WERI-Rb-1 (cell line): ENCODE results near the gene NCOA1.
A peak's percentile ranks its signal among the peaks of the same experiment; 100 is the strongest.

Source experiments
- DNase-seq: peaks from one replicate; pipeline ENCODE4 v3.0.0-alpha.2; 2020
- H3K27ac ChIP-seq: fragments of 250-450 bp; sonication (Bioruptor Pico); 2 replicates; pipeline ENCODE4 v1.5.1; 2020; ENCODE audit warnings: mild to moderate bottlenecking, moderate library complexity
- H3K27me3 ChIP-seq: fragments of 250-450 bp; sonication (Bioruptor Pico); 2 replicates; pipeline ENCODE4 v1.5.1; 2021; ENCODE audit warnings: mild to moderate bottlenecking, low read depth, moderate library complexity; ENCODE audit not compliant: insufficient read depth, severe bottlenecking
- H3K36me3 ChIP-seq: fragments of 250-450 bp; sonication (Bioruptor Pico); 2 replicates; pipeline ENCODE4 v1.5.1; 2020; ENCODE audit warnings: mild to moderate bottlenecking, moderate library complexity
- H3K4me3 ChIP-seq: 2 replicates; pipeline ENCODE4 v1.5.1; 2011; ENCODE audit warnings: low read depth, mild to moderate bottlenecking, control low read depth, low read length
- H3K9me3 ChIP-seq: fragments of 250-450 bp; sonication (Bioruptor Pico); 2 replicates; pipeline ENCODE4 v1.5.1; 2021; ENCODE audit warnings: mild to moderate bottlenecking, moderate library complexity; ENCODE audit not compliant: severe bottlenecking
- CTCF ChIP-seq: IDR thresholded peaks from 2 replicates; pipeline ENCODE4 v1.5.1; 2011; ENCODE audit warnings: low read depth, mild to moderate bottlenecking, control low read depth, inconsistent platforms, low read length

NCOA1 gene

GRCh38 chr2:24712296-24712695 is 221.2 kb downstream of the NCOA1 start:
- H3K27ac ChIP-seq = no peak overlapping the region
- TF ChIP-seq CTCF = no peak
- no peaks in the 10 kb centered on the region for H3K9me3 ChIP-seq

GRCh38 chr2:24717263-24717951 is 226.4 kb downstream of the NCOA1 start:
- no peak for DNase-seq
- peaks cover 7% of the 10 kb centered on the region for H3K36me3 ChIP-seq
- no peaks in the 10 kb centered on the region for H3K27me3 ChIP-seq
- TF ChIP-seq CTCF = no peak
- H3K4me3 ChIP-seq = no peak overlapping the region
- no peak overlapping the region for H3K27ac ChIP-seq
- no peaks in the 10 kb centered on the region for H3K9me3 ChIP-seq

More at GRCh38 chr2:24712296-24712695, 221.2 kb downstream of the NCOA1 start:
- Histone ChIP-seq H3K4me3 (no peak overlapping the region), H3K36me3 (peaks cover 24% of the 10 kb centered on the region), H3K27me3 (no peaks in the 10 kb centered on the region)
- no peak for DNase-seq

- Histone ChIP-seq H3K4me3 (no peak overlapping the region), H3K27ac (no peak overlapping the region), H3K27me3 (no peaks in the 10 kb centered on the region), H3K36me3 (no peaks in the 10 kb centered on the region; the same call in none of the 2 replicates), H3K9me3 (no peaks in the 10 kb centered on the region)
- DNase-seq = no peak
- TF ChIP-seq CTCF = no peak
Observed at GRCh38 chr2:24720310-24720709, 229.3 kb downstream of the NCOA1 start.

- TF ChIP-seq CTCF = no peak
- no peaks in the 10 kb centered on the region for H3K9me3 ChIP-seq
- H3K36me3 ChIP-seq = no peaks in the 10 kb centered on the region; the same call in none of the 2 replicates
- peak; percentile 37 for DNase-seq
- no peak overlapping the region for H3K4me3 ChIP-seq
- H3K27me3 ChIP-seq = no peaks in the 10 kb centered on the region
- no peak overlapping the region for H3K27ac ChIP-seq
Observed at GRCh38 chr2:24721470-24721869, 230.4 kb downstream of the NCOA1 start.

- no peak for DNase-seq
- Histone ChIP-seq H3K27me3 (no peaks in the 10 kb centered on the region), H3K36me3 (peaks cover 1% of the 10 kb centered on the region; the same call in 1 of the 2 replicates), H3K9me3 (no peaks in the 10 kb centered on the region), H3K27ac (no peak overlapping the region), H3K4me3 (no peak overlapping the region)
- TF ChIP-seq CTCF = no peak
Observed at GRCh38 chr2:24722141-24722790, 231.2 kb downstream of the NCOA1 start.
